Neural progenitor cell (in vitro differentiated cells): ENCODE results near the gene AAMP. TPM values are rescaled to one million over a fixed set of nuclear protein-coding genes. Genes with fewer than 3 reads are reported as not detected.

Experiments
- DNase-seq: peaks from one replicate; pipeline ENCODE4 v3.0.0-alpha.2; 2016; ENCODE audit warnings: low spot score
- H2AFZ ChIP-seq: fragments of 200-600 bp; sonication (generic); replicated peaks from 2 replicates; pipeline ENCODE4 v1.6.1; 2016; ENCODE audit warnings: antibody characterized with exemption
- H3F3A ChIP-seq: fragments of 200-600 bp; sonication (generic); 2 replicates; pipeline ENCODE4 v1.6.1; 2016; ENCODE audit warnings: antibody characterized with exemption, low read depth
- H3K27ac ChIP-seq: fragments of 200-600 bp; sonication (generic); 2 replicates; pipeline ENCODE4 v1.5.1; 2016; ENCODE audit warnings: mild to moderate bottlenecking
- H3K27me3 ChIP-seq: fragments of 200-600 bp; sonication (generic); 2 replicates; pipeline ENCODE4 v1.6.1; 2016; ENCODE audit warnings: mild to moderate bottlenecking, moderate library complexity
- H3K36me3 ChIP-seq: fragments of 200-600 bp; sonication (generic); 2 replicates; pipeline ENCODE4 v1.5.1; 2016
- H3K4me1 ChIP-seq: fragments of 200-600 bp; sonication (generic); 2 replicates; pipeline ENCODE4 v1.6.1; 2016; ENCODE audit warnings: mixed run types
- H3K4me2 ChIP-seq: fragments of 200-600 bp; sonication (generic); 2 replicates; pipeline ENCODE4 v1.6.1; 2016
- H3K4me3 ChIP-seq: fragments of 200-600 bp; sonication (generic); 2 replicates; pipeline ENCODE4 v1.5.1; 2016
- H3K79me2 ChIP-seq: fragments of 200-600 bp; sonication (generic); 2 replicates; pipeline ENCODE4 v1.6.1; 2016; ENCODE audit warnings: low read depth
- H3K9ac ChIP-seq: fragments of 200-600 bp; sonication (generic); 2 replicates; pipeline ENCODE4 v1.6.1; 2016
- H3K9me3 ChIP-seq: fragments of 200-600 bp; sonication (generic); 2 replicates; pipeline ENCODE4 v1.5.1; 2016; ENCODE audit warnings: low read depth
- H4K20me1 ChIP-seq: fragments of 200-600 bp; sonication (generic); 2 replicates; pipeline ENCODE4 v1.6.1; 2016; ENCODE audit warnings: low read depth
- H3K27ac Mint-ChIP-seq: 3 replicates; pipeline ENCODE4 v1.8.0; 2021; ENCODE audit warnings: mixed read lengths
- H3K27me3 Mint-ChIP-seq: 2 replicates; pipeline ENCODE4 v1.8.0; 2022; ENCODE audit warnings: low read depth, mild to moderate bottlenecking, inconsistent platforms, moderate library complexity, mixed read lengths; ENCODE audit not compliant: insufficient read depth
- H3K36me3 Mint-ChIP-seq: 3 replicates; pipeline ENCODE4 v1.8.0; 2021; ENCODE audit warnings: mixed read lengths
- H3K4me1 Mint-ChIP-seq: 3 replicates; pipeline ENCODE4 v1.8.0; 2021; ENCODE audit warnings: mixed read lengths
- H3K4me3 Mint-ChIP-seq: 3 replicates; pipeline ENCODE4 v1.8.0; 2021; ENCODE audit warnings: mild to moderate bottlenecking, moderate library complexity, mixed read lengths
- H3K9me3 Mint-ChIP-seq: 3 replicates; pipeline ENCODE4 v1.8.0; 2020; ENCODE audit warnings: mixed read lengths
- CTCF ChIP-seq: fragments of 200-600 bp; sonication (generic); IDR thresholded peaks from 2 replicates; pipeline ENCODE4 v1.5.1; 2017; ENCODE audit warnings: antibody characterized with exemption, mild to moderate bottlenecking
- EZH2 ChIP-seq: fragments of 200-600 bp; sonication (generic); IDR thresholded peaks from 2 replicates; pipeline ENCODE4 v1.6.1; 2017; ENCODE audit warnings: antibody characterized with exemption, mild to moderate bottlenecking, moderate library complexity
- EZH2phosphoT487 ChIP-seq: fragments of 200-600 bp; sonication (generic); IDR thresholded peaks from 2 replicates; pipeline ENCODE4 v1.6.1; 2017; ENCODE audit warnings: antibody characterized with exemption
- total RNA-seq: library from RNA; depleted of rRNA; stranded (reverse); fragments of >200 nt; gene quantifications from 2 replicates; pipeline ENCODE4 v1.2.3, GENCODE V29; 2015; ENCODE audit warnings: low replicate concordance

The AAMP gene
- total RNA-seq, 1 donor from 2014 or later: 90.4 TPM

- peak overlapping the region; percentile 5 for H3K27ac Mint-ChIP-seq
- Histone ChIP-seq H3K36me3 (no peaks in the 10 kb centered on the region), H3F3A (peaks cover 5% of the 10 kb centered on the region), H2AFZ (no peak overlapping the region), H3K9ac (no peak overlapping the region), H3K4me3 (no peak overlapping the region), H3K9me3 (no peaks in the 10 kb centered on the region), H3K27ac (no peak overlapping the region), H3K79me2 (no peaks in the 10 kb centered on the region), H4K20me1 (no peaks in the 10 kb centered on the region), H3K27me3 (peaks cover 13% of the 10 kb centered on the region), H3K4me2 (no peak overlapping the region), H3K4me1 (peaks cover 9% of the 10 kb centered on the region)
- no peak for TF ChIP-seq EZH2
- TF ChIP-seq CTCF: no peak
- no peak for TF ChIP-seq EZH2phosphoT487
- no peaks in the 10 kb centered on the region for H3K9me3 Mint-ChIP-seq
- peak overlapping the region; percentile 22 for H3K4me3 Mint-ChIP-seq
- H3K4me1 Mint-ChIP-seq: peaks cover 16% of the 10 kb centered on the region
- H3K36me3 Mint-ChIP-seq: no peaks in the 10 kb centered on the region
- peaks cover 8% of the 10 kb centered on the region for H3K27me3 Mint-ChIP-seq
- DNase-seq: no peak
Measured at GRCh38 chr2:218296200-218296599, 26.3 kb upstream of the AAMP start.

- Histone ChIP-seq H3K4me2 (peak overlapping the region; percentile 25), H3K4me3 (no peak overlapping the region), H2AFZ (no peak overlapping the region), H3K36me3 (no peaks in the 10 kb centered on the region), H3K4me1 (peaks cover 14% of the 10 kb centered on the region), H3K27me3 (peaks cover 13% of the 10 kb centered on the region), H3K27ac (no peak overlapping the region), H4K20me1 (no peaks in the 10 kb centered on the region), H3K9ac (no peak overlapping the region), H3K9me3 (no peaks in the 10 kb centered on the region), H3F3A (peaks cover 12% of the 10 kb centered on the region), H3K79me2 (no peaks in the 10 kb centered on the region)
- no peaks in the 10 kb centered on the region for H3K9me3 Mint-ChIP-seq
- H3K4me3 Mint-ChIP-seq: no peak overlapping the region
- H3K4me1 Mint-ChIP-seq: peaks cover 23% of the 10 kb centered on the region
- H3K36me3 Mint-ChIP-seq: no peaks in the 10 kb centered on the region
- peak overlapping the region; percentile 33 for H3K27ac Mint-ChIP-seq
- DNase-seq: no peak
- peaks cover 8% of the 10 kb centered on the region for H3K27me3 Mint-ChIP-seq
- no peak for TF ChIP-seq EZH2phosphoT487
Measured at GRCh38 chr2:218295029-218295428, 25.1 kb upstream of the AAMP start.

DNA sequence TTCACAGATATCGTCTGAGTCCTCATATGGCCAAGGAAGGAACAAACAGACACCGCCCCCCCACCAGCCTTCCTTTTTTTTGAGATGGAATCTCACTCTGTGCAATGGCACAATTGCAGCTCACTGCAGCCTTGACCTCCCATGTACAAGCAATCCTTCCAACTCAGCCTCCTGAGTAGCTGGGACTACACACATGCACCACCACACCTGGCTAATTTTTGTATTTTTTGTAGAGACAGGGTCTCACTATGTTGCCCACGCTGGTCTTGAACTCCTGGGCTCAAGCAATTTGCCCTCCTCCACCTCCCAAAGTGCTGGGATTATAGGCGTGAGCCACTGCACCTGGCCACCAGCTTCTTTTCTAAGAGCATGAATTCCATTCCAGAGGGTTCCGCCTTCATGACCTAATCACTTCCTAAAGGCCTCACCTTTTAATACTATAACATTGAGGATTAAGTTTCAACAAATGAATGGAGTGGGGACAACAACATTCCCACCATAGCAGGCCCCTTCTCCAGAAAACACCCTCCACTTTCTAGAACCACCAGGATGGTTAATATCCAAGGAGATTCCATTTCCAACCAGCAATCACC, 24.6 kb upstream of the AAMP start:
- Mint-ChIP-seq H3K4me1 (peaks cover 28% of the 10 kb centered on the region), H3K27ac (peak overlapping the region; percentile 33), H3K27me3 (peaks cover 8% of the 10 kb centered on the region), H3K9me3 (no peaks in the 10 kb centered on the region), H3K4me3 (no peak overlapping the region), H3K36me3 (no peaks in the 10 kb centered on the region)
- DNase-seq: no peak
- H3K9ac ChIP-seq: no peak overlapping the region
- H3F3A ChIP-seq: peaks cover 17% of the 10 kb centered on the region
- peaks cover 19% of the 10 kb centered on the region for H3K4me1 ChIP-seq
- peak overlapping the region; percentile 25 for H3K4me2 ChIP-seq
- H3K27ac ChIP-seq: no peak overlapping the region
- H3K36me3 ChIP-seq: no peaks in the 10 kb centered on the region
- H2AFZ ChIP-seq: no peak overlapping the region
- H3K4me3 ChIP-seq: no peak overlapping the region
- H3K9me3 ChIP-seq: no peaks in the 10 kb centered on the region
- no peaks in the 10 kb centered on the region for H4K20me1 ChIP-seq
- H3K27me3 ChIP-seq: peaks cover 13% of the 10 kb centered on the region
- H3K79me2 ChIP-seq: no peaks in the 10 kb centered on the region
- TF ChIP-seq EZH2: no peak
- TF ChIP-seq EZH2phosphoT487: no peak
- TF ChIP-seq CTCF: no peak

GRCh38 chr2:218293715-218294429, 23.9 kb upstream of the AAMP start:
- TF ChIP-seq EZH2 (no peak), EZH2phosphoT487 (no peak), CTCF (no peak)
- Histone ChIP-seq H2AFZ (no peak overlapping the region), H3K27ac (no peak overlapping the region), H4K20me1 (no peaks in the 10 kb centered on the region), H3K4me2 (no peak overlapping the region), H3K36me3 (no peaks in the 10 kb centered on the region), H3F3A (peaks cover 18% of the 10 kb centered on the region), H3K9ac (no peak overlapping the region), H3K4me3 (no peak overlapping the region), H3K4me1 (peaks cover 20% of the 10 kb centered on the region), H3K9me3 (no peaks in the 10 kb centered on the region), H3K27me3 (peaks cover 13% of the 10 kb centered on the region), H3K79me2 (no peaks in the 10 kb centered on the region)
- DNase-seq: no peak
- Mint-ChIP-seq H3K36me3 (no peaks in the 10 kb centered on the region), H3K4me1 (peaks cover 29% of the 10 kb centered on the region), H3K27me3 (peaks cover 8% of the 10 kb centered on the region), H3K4me3 (no peak overlapping the region), H3K9me3 (no peaks in the 10 kb centered on the region), H3K27ac (no peak overlapping the region)
